ELF-1 (cell line): ENCODE data around the gene HECTD4.
"Not testable (repeated sequence)": the region's sequence is repeated elsewhere in the genome, so short reads cannot be mapped to it uniquely, and the experiment has no call there.

Source experiments
- DNase-seq: peaks from one replicate; pipeline ENCODE4 v3.0.0-alpha.2; 2016; ENCODE audit warnings: low read depth, low spot score

Gene HECTD4, protein sequence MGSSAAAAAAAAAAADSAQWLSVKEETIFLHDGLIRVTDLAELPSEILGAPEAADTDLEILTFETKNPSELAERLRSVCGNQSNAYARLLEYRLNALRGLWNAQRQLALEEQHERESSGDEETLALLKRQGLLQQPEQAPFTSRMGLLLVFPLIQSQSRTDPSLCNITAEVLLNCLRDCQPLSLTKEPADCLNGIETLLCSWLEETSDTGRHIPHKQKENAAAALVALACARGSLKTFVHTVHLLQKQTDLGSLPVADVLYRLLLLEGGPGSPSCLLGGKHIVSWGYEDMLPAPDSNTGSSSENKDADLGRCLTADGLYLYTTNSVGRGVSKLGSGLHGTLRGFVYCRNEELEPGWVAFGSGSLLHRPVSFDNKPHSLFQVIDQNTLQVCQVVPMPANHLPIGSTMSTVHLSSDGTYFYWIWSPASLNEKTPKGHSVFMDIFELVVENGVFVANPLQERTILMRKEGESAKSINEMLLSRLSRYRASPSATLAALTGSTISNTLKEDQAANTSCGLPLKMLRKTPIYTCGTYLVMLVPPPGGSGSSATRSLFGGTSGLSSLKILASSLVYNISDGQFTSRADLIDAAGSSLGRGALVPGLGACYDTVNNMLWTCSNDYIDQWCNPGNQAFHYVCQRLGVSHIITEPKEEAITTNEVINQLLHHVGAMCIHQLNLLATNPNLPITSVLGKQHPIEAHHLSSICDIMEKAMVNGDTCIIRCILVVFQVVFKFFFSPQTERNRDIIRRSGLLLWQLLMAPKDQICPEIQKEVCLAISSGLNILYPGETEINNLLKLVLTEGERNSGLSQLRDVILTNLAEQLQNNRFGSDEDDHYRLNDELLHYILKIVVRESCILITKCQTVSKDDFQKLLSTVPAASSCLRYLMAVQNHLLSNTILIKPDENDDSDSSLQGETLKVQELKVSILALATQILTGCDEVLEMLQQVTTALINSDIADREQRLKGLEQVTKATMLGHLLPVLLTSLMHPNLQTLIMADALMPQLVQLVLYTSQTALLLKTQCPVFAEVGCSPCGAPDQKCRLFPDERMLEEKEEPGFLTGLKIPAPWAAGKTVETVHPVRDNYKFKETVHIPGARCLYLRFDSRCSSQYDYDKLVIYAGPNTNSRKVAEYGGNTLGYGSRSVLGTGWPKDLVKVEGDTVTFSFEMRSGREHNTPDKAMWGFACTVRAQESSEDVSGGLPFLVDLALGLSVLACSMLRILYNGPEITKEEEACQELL (N-terminal part only)

DNA sequence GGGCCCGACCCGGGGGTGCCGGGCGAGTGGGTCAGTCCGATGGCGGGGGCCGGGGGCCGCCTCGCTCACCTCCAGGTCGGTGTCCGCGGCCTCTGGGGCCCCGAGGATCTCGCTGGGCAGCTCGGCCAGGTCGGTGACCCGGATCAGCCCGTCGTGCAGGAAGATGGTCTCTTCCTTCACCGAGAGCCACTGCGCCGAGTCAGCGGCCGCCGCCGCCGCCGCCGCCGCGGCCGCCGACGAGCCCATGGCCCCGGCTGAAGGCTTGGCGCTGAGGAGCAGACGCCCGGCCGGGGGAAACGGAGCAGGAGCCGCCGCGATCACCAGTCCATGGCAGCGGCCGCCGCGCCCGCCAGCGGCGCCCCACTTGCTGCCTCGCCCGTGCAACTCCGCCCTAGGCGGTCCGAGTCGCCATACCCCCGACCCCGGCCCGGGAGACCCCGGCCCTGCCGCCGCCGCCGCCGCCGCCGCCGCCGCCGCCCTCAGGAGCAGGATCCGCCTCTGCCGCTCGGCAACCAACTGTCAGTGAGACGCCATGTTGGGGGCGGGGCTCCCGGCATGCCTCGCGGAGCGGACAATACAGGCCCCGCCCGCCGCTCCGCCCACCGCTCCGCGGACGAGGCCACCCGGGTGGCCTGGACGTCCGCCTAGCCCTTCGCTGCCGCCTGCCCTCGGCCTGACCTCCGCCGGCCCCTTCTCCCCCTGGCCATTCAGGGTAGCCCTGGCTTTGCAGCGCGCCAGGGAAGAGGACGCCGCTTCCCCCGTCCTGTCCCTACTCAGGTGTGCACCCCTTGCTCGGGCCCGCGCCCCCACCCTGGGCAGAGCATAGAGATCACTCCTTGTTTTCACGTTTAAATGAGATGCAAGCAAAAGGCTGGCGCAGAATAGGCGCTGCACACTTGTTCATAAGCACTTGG is at the start of gene HECTD4:
TSS of gene HECTD4 (minus strand) at position 549 of the 914 bp plus-strand sequence. CDS start at position 246, 303 bp downstream.
- peak; percentile 94 for DNase-seq

DNA sequence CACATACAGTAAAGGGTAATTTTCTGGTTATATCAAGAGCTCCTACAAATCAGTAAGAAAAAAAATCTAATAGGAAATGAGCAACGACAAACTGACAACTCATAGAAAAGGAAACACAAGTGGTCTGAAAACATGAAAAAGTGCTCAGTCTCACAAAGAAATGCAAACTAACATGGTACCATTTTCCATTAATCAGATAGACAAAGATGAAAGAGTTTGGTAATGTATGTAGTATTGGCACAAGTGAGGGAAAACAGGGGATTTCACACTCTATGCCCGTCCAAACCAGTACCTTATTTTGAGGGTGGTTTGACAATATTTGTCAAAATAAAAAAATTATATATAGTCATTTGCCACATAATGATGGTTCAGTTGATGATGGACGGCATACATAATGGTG is 49.7 kb upstream of the HECTD4 start:
- no peak for DNase-seq

DNA sequence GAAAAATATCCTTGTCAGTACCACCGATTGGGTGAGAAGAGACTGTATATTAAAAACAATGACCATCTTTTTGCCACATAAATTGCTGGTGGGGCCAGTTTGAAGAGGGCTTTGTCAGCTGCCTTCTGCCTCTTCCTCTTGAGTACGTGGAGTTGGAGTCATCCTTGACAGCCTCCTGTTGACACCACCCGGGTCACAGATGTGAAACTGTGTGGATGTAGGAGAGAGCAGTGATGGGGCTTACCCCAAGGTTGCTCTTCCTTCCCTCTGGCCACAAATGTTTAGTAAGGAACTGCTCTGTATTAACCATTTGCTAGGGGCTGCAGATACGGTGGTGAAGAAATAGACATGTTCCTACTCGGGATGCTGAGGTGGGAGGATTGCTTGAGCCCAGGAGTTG is 48.7 kb upstream of the HECTD4 start:
- DNase-seq: no peak

DNA sequence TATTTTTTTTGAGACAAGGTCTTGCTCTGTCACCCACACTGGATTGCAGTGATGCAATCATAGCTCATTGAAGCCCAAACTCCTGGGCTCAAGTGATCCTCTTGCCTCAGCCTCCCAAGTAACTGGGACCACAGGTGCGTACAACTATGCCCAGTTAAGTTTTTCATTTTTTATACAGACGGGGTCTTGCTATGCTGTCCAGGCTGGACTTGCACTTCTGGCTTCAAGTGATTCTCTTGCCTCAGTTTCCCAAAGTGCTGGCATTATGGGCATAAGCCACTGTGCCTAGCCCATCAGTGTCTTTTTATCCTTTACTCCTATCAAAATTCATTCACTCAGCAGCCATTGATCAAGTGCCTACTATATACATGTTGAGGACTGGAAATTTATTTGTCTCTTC is 45.5 kb upstream of the HECTD4 start:
- no peak for DNase-seq

DNA sequence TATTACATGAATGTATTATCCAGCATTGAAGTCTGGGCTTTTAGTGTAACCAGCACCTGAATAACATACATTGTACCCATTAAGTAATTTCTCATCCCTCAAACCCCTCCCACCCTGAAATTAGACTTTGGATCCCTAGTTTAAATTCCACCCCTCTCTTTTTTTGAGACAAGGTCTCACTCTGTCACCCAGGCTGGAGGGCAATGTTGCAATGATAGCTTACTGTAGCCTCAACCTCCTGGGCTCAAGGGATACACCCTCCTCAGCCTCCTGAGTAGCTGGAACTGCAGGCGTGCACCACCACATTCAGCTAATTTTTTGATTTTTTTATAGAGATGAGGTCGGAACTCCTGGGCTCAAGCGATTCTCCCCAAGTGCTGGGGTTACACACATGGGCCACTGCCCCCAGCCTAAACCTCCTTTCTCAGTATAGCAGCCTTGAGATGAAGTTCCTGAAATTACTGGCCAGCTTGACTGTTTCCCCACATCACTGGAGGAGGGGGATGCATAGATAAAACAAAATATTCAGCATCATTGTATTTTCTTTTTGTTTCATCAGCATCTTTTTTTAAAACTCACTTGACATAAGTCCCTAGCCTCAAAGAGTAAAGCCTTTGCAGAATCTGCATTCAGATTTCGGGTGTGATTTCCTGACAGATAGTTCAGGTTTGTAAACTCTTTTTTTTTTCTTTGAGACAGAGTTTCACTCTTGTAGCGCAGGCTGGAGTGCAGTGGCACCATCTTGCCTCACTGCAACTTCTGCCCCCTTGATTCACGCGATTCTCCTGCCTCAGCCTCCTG is 43.6 kb upstream of the HECTD4 start:
- no peak for DNase-seq

DNA sequence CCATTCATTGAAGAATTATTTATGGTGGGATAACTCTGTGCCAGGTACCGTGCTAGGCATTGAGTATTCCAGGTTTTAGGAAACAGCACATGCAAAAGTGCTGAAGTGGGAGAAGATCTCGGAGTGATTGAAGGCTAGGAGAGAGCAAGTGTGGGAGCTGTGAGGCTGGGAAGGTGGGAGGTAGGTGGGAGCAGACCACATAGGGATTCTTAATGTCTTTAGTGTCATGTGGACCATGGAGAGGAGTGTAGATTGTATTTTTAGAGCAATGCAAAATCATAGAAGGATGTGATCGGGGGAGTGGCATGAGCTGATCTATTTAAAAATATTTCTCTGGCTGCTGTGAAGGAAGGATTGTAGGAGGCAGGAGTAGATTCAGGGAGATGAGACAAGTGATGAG is 41.9 kb upstream of the HECTD4 start:
- DNase-seq: no peak

DNA sequence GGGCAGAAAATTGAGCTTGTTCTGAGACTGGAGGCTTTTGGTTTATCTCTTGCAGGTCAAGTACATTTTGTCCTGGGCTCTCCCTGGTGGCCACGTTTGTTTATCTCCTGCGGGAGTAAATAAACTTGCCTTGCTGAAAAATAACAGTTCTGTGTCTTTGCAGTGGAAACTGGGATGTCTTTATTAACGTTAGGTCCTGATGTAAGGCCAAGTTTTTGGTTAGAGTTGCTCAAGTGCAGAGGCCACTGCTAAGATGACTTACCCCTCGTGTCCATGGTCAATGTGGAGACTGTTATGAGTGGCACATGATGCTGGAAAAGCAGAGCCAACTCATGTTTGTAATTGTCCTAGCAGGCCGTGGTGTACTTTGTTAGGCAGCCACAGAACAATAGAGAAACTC is 40.3 kb upstream of the HECTD4 start:
- no peak for DNase-seq

DNA sequence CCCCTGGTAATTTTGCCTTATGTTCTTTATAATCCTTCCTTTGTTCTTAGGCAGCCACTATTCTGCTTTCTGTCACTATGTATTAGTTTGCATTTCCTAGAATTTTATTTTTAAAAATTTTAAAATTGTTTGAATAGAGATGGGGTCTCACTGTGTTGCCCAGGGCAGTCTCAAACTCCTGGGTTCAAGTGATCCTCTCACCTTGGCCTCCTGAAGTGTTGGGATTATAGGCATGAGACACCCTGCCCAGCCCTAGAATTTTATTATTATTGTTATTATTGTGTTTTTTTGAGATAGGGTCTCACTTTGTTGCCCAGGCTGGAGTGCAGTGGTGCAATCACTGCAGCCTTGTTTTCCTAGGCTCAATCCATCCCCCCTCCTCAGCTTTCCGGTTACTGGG is 39.1 kb upstream of the HECTD4 start:
- no peak for DNase-seq

DNA sequence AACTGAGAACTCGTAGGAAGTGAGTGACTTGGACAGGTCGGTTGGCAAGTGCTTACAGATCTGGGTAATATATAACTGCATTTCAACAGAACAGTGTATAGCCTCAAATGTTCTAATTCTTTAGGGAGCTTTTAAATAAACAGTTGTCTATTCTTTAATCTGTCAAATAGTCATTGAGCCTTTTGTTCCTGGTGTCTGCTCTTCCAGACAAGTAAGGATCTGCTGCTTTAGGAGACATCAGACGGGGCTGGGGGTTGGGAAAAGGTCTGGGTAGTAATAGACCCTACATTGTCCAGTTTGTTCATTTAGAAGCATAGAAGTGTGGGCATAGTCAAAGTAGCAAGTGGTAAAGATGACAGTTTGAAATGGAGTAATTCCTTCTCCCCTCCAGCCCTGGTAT is 38.5 kb upstream of the HECTD4 start:
- no peak for DNase-seq

DNA sequence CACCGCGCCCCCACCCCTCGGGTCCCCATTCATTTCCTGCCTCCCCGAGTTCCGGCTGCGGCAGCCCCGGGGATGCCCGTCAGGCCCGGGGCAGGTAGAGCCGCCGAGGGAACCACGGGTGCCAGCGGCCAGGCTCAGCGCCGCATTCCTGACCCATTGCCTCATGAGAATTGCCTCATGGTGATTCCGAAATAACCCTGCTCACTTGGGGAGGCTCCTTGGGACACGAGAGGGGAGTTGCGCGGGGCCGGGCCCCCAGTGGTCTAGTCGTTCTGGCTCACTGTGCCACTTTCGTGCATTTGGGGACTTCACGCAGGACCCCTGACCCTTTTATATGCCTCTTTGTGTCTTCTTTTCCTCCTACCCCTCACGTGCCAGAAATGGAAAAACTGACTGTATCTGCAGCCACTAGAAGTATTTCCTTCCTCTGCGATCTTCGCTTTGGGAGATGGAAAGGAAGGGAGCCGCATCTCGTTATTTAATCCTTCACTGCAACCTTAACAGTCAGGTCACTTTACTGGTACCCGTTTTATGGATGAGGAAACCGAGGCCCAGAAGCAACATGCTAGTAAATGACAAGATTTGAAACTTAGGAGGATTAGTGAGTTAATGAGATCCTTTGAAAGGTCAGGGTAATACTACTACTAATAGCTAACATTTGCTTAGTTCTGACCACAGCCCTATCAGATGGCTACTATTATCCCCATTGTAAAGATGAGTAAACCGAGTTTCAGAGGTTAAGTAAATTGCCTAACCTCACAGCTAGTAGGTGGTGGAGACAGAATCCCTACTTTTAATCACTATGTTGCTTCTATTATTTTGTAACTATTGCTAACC is 37.3 kb upstream of the HECTD4 start:
- DNase-seq: peak; percentile 84

DNA sequence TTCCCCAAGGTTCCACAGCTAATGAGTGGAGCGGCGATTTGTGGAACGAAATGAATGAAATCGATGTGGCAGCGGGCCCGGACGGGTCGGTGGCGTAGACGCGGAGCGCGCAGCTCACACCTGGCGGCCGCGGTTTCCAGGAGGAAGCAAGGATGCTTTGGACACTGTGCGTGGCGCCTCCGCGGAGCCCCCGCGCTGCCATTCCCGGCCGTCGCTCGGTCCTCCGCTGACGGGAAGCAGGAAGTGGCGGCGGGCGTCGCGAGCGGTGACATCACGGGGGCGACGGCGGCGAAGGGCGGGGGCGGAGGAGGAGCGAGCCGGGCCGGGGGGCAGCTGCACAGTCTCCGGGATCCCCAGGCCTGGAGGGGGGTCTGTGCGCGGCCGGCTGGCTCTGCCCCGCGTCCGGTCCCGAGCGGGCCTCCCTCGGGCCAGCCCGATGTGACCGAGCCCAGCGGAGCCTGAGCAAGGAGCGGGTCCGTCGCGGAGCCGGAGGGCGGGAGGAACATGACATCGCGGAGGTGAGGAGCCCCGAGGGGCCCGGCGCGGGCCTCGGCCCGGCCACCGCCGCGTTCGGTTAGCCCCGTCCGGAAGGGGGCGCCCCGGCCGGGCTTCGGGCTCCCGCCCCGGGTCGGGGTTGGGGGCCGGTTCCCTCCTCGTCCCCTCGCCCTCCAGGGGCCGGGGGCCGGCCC is 36.5 kb upstream of the HECTD4 start, which contains the start of gene PTPN11:
TSS of gene PTPN11 (plus strand) at position 340 of the 689 bp plus-strand sequence. CDS start at position 505, 165 bp downstream.
- peak; percentile 88 for DNase-seq

DNA sequence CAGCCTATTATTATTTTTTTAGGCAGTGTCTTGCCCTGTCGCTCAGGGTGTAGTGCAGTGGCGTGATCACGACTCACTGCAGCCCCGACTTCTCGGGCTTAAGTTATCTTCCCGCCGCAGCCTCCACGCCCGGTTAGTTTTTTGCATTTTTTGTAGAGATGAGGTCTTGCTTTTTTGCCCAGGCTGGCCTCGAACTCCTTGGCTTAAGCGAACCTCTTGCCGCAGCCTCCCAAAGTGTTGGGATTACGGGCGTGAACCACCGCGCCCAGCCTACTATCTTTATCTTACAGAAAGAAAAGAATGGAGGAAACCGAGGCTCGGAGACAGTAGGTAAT is 36.0 kb upstream of the HECTD4 start:
- DNase-seq: no peak

DNA sequence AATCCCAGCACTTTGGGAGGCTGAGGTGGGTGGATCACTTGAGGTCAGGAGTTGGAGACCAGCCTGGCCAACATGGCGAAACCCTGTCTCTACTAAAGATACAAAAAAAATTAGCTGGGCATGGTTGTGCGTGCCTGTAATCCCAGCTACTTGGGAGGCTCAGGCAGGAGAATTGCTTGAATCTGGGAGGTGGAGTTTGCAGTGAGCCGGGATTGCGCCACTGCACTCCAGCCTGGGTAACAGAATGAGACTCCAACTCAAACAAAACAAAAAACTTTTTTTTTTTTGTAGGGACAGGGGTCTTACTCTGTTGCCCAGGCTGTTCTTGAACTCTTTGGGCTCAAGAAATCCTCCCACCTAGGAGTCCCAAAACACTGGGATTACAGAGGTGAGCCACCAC is 33.2 kb upstream of the HECTD4 start:
- not testable (repeated sequence) for DNase-seq

DNA sequence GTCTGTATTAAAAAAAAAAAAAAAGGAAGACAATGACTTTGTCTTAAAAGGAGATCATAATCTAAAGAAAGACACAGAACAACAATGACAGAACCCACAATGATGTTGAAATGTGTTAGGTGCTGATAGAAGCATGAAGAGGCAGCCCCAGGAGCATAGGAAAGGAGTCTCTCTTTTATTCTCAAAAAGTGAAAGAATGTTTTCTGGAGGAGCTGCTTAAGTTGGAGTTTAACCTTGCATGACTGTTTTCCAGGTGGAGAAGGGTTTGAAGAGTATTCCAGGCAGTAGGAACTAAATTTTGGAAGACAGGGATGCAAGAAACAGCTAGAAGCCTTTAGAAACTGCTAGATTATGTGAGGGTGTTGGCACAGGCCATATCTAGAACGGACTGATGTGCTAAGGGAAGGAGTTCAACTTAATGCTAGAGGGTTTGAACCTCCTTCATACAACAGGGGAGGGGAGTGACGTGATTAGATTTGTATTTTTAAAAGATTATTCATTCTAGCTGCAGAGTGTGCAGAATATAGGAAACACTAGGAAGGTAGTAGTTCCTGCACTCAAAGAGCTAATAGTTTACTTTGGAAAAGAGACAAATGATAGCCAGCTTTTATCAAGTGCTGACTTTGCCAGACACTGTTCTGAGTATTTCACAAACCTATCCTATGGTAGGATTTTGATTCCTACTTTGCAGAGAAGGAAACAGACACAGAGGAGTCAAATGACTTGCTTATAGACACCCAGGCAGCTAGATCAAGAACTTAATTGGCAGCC is 31.8 kb upstream of the HECTD4 start:
- no peak for DNase-seq

DNA sequence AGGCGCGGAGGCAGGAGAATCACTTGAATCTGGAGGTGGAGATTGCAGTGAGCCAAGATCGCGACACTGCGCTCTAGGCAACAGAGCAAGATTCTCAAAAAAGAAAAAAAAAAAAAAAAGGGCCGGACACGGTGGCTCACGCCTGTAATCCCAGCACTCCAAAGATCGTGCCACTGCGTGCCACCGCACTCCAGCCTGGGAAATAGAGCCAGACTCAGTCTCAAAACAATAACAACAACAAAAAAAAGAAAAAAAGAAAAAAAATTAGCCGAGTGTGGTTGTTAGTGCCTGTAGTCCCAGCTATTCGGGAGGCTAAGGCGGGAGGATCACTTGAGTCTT is 27.6 kb upstream of the HECTD4 start:
- no peak for DNase-seq

DNA sequence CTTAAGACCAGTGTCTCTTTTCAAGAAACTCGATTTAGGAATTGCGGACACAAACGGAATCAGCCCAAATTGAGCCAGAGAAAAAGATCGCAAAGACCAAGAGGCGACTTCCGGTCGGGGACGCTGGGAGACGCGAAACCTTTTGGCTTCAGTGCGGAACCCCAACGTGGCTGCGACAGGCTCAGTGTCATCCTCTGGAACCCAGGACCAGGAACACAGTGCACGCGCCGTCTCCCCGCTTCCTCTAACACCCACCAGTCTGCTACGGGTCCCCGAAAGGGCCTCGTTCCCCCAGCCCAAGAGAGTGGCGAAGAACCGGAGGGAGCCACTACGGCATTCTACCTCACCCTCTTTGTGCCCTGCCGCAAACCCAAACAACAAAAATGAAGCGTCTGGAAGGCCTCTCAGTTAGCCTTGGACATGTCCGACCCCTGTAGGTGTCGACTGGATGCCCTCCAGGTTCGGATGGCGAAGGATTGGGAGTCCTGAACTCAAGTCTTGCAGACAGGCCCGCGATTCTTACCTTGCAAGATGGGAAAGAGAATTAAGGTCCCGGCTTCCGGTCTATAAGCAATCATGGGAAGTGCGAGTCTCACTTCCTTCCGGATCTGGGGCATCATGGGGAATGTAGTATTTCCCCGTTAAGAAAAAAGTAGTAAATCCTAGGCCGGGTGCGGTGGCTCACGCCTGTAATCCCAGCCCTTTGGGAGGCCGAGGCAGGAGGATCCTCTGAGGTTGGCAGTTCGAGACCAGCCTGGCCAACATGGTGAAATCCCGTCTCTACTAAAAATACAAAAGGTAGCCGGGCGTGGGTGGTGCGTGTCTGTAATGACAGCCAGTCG is 27.1 kb upstream of the HECTD4 start, which contains the start of gene RPL6:
TSS of gene RPL6 (minus strand) at position 542 of the 842 bp plus-strand sequence. CDS start 949 bp downstream, outside the sequence.
- DNase-seq: peak; percentile 91

DNA sequence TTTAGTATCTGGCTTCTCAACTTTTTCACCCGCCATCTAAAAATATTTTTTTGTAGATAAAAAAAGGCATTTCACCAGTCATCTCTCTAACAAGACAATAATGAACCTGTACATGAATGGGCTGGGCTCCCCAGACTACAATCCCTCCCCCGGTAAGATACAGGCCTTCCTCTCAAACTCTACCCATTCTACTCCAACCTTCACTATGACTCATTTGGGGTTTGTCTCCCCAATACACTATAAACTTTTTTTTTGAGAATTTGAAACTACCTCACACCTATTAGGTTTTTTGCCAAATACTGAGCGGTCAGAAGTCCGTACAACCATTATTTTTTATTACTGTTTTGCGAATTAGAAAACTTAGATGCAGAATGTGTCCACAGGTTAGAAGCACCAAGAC is 26.4 kb upstream of the HECTD4 start:
- no peak for DNase-seq
